KOPT-K1 (cell line): ENCODE data around the gene REEP1.

Experiments
- H3K27ac ChIP-seq: fragments of 200-600 bp; sonication (generic); 2 replicates; pipeline ENCODE4 v1.5.1; 2016; ENCODE audit warnings: antibody characterized with exemption, mild to moderate bottlenecking, low read depth, low read length; ENCODE audit not compliant: poor library complexity, severe bottlenecking
- H3K36me3 ChIP-seq: fragments of 200-600 bp; sonication (generic); 2 replicates; pipeline ENCODE4 v1.5.1; 2017; ENCODE audit warnings: antibody characterized with exemption, mild to moderate bottlenecking, low read length, moderate library complexity; ENCODE audit not compliant: insufficient read depth
- H3K9me3 ChIP-seq: fragments of 200-600 bp; sonication (generic); 2 replicates; pipeline ENCODE4 v1.5.1; 2017; ENCODE audit warnings: antibody characterized with exemption, low read length, mild to moderate bottlenecking; ENCODE audit not compliant: insufficient read depth, poor library complexity, severe bottlenecking

REEP1 gene

GRCh38 chr2:86304416-86304815 lies 33.0 kb downstream of the REEP1 start:
- Histone ChIP-seq H3K27ac (no peak overlapping the region), H3K36me3 (no peaks in the 10 kb centered on the region), H3K9me3 (no peaks in the 10 kb centered on the region)

- no peak overlapping the region for H3K27ac ChIP-seq
- no peaks in the 10 kb centered on the region for H3K9me3 ChIP-seq
- H3K36me3 ChIP-seq = no peaks in the 10 kb centered on the region
Observed at GRCh38 chr2:86302320-86302719, 35.1 kb downstream of the REEP1 start.

- Histone ChIP-seq H3K27ac (no peak overlapping the region), H3K9me3 (no peaks in the 10 kb centered on the region)
Observed at GRCh38 chr2:86301711-86302202, 35.7 kb downstream of the REEP1 start.

GRCh38 chr2:86301009-86301408 lies 36.4 kb downstream of the REEP1 start:
- H3K9me3 ChIP-seq = no peaks in the 10 kb centered on the region
- H3K36me3 ChIP-seq = no peaks in the 10 kb centered on the region
- no peak overlapping the region for H3K27ac ChIP-seq

More at GRCh38 chr2:86301711-86302202, 35.7 kb downstream of the REEP1 start:
- H3K36me3 ChIP-seq = no peaks in the 10 kb centered on the region

- Histone ChIP-seq H3K27ac (no peak overlapping the region), H3K9me3 (no peaks in the 10 kb centered on the region), H3K36me3 (no peaks in the 10 kb centered on the region)
Observed at GRCh38 chr2:86300496-86300895, 36.9 kb downstream of the REEP1 start.

GRCh38 chr2:86298411-86299390 lies 38.7 kb downstream of the REEP1 start:
- Histone ChIP-seq H3K36me3 (no peaks in the 10 kb centered on the region), H3K9me3 (no peaks in the 10 kb centered on the region), H3K27ac (no peak overlapping the region)

- Histone ChIP-seq H3K36me3 (no peaks in the 10 kb centered on the region), H3K9me3 (no peaks in the 10 kb centered on the region), H3K27ac (no peak overlapping the region)
Observed at GRCh38 chr2:86297382-86298147, 39.9 kb downstream of the REEP1 start.

GRCh38 chr2:86296947-86297346 lies 40.5 kb downstream of the REEP1 start:
- Histone ChIP-seq H3K27ac (no peak overlapping the region), H3K36me3 (no peaks in the 10 kb centered on the region), H3K9me3 (no peaks in the 10 kb centered on the region)

- Histone ChIP-seq H3K9me3 (no peaks in the 10 kb centered on the region), H3K36me3 (no peaks in the 10 kb centered on the region), H3K27ac (no peak overlapping the region)
Observed at GRCh38 chr2:86295066-86295465, 42.4 kb downstream of the REEP1 start.

- Histone ChIP-seq H3K27ac (no peak overlapping the region), H3K36me3 (no peaks in the 10 kb centered on the region), H3K9me3 (no peaks in the 10 kb centered on the region)
Observed at GRCh38 chr2:86293612-86294011, 43.8 kb downstream of the REEP1 start.

- Histone ChIP-seq H3K9me3 (no peaks in the 10 kb centered on the region), H3K27ac (no peak overlapping the region), H3K36me3 (no peaks in the 10 kb centered on the region)
Observed at GRCh38 chr2:86292571-86293515, 44.6 kb downstream of the REEP1 start.

- Histone ChIP-seq H3K27ac (no peak overlapping the region), H3K9me3 (no peaks in the 10 kb centered on the region), H3K36me3 (no peaks in the 10 kb centered on the region)
Observed at GRCh38 chr2:86291328-86291662, 46.1 kb downstream of the REEP1 start.

GRCh38 chr2:86290596-86291327 lies 46.7 kb downstream of the REEP1 start:
- no peaks in the 10 kb centered on the region for H3K36me3 ChIP-seq
- H3K9me3 ChIP-seq = no peaks in the 10 kb centered on the region
- H3K27ac ChIP-seq = no peak overlapping the region

GRCh38 chr2:86286516-86286915 lies 50.9 kb downstream of the REEP1 start:
- Histone ChIP-seq H3K9me3 (no peaks in the 10 kb centered on the region), H3K36me3 (no peaks in the 10 kb centered on the region), H3K27ac (no peak overlapping the region)
